Gastroesophageal sphincter (tissue), 4 donors: Measurements from ENCODE around the gene EXO1. TPM values are rescaled to one million over a fixed set of nuclear protein-coding genes. Genes with fewer than 3 reads are reported as not detected.

Source experiments
- ATAC-seq: fragments of 150-250 bp; one replicate; pipeline ENCODE4 v1.9.1; 2016; ENCODE audit warnings: mild to moderate bottlenecking, moderate library complexity
- H3K27ac ChIP-seq, 4 donors: fragments of 200-600 bp; sonication (generic) in 3 of 4; 1 replicate in 3 of 4; 2 replicates in 1 of 4; pipeline ENCODE4 v1.5.1; 2016 to 2019
- H3K27me3 ChIP-seq: fragments of 200-600 bp; sonication (generic); one replicate; pipeline ENCODE4 v1.5.1; 2019
- H3K36me3 ChIP-seq, 2 donors: fragments of 200-600 bp; sonication (generic); one replicate each; pipeline ENCODE4 v1.5.1; 2019; ENCODE audit warnings: control low read depth in 1 of 2
- H3K4me1 ChIP-seq, 3 donors: fragments of 200-600 bp; sonication (generic); 1 replicate in 2 of 3; 2 replicates in 1 of 3; pipeline ENCODE4 v1.5.1; 2016 to 2019; ENCODE audit warnings: control low read depth in 2 of 3
- H3K4me3 ChIP-seq, 2 donors: fragments of 200-600 bp; sonication (generic); one replicate each; pipeline ENCODE4 v1.5.1; 2019; ENCODE audit warnings: mild to moderate bottlenecking in 1 of 2, moderate library complexity in 1 of 2
- H3K9me3 ChIP-seq, 3 donors: fragments of 200-600 bp; sonication (generic); one replicate each; pipeline ENCODE4 v1.5.1; 2017 to 2019; ENCODE audit warnings: control low read depth in 2 of 3
- EP300 ChIP-seq: sonication (generic); formaldehyde crosslinking; IDR thresholded peaks from one replicate; pipeline ENCODE4 v1.6.1; 2017; ENCODE audit warnings: antibody characterized with exemption, mild to moderate bottlenecking
- POLR2A ChIP-seq, 2 donors: fragments of 450-650 bp; IDR thresholded peaks; one replicate each; pipeline ENCODE4 v1.6.1; 2017; ENCODE audit warnings: antibody characterized with exemption in 2 of 2, mild to moderate bottlenecking in 2 of 2, moderate library complexity in 1 of 2
- POLR2AphosphoS5 ChIP-seq: sonication (generic); formaldehyde crosslinking; IDR thresholded peaks from one replicate; pipeline ENCODE4 v1.6.1; 2017; ENCODE audit warnings: antibody characterized with exemption
- WGBS, 2 donors: methylation state at CpG; one replicate each; pipeline ENCODE4 v1.1.5; 2018; ENCODE audit warnings: low coverage in 1 of 2; 5-methylcytosine and 5-hydroxymethylcytosine counted together
- total RNA-seq, 4 donors: library from RNA; depleted of rRNA; stranded (reverse); fragments of >200 nt; gene quantifications; one replicate each; pipeline ENCODE4 v1.1.0, GENCODE V29; 2016
- TF ChIP-seq, protein P1 (sequence below), 4 experiments: fragments of 200-600 bp in 2 of 4; fragments of 450-650 bp in 2 of 4; sonication (generic) in 1 of 4; IDR thresholded peaks; one replicate each; pipeline ENCODE4 v1.5.1; 2017 to 2019; ENCODE audit warnings: antibody characterized with exemption in 4 of 4, mild to moderate bottlenecking in 2 of 4, moderate library complexity in 2 of 4

EXO1 gene
- total RNA-seq, 4 donors from 2014 or later = 0.30 TPM; not detected in 3

DNA sequence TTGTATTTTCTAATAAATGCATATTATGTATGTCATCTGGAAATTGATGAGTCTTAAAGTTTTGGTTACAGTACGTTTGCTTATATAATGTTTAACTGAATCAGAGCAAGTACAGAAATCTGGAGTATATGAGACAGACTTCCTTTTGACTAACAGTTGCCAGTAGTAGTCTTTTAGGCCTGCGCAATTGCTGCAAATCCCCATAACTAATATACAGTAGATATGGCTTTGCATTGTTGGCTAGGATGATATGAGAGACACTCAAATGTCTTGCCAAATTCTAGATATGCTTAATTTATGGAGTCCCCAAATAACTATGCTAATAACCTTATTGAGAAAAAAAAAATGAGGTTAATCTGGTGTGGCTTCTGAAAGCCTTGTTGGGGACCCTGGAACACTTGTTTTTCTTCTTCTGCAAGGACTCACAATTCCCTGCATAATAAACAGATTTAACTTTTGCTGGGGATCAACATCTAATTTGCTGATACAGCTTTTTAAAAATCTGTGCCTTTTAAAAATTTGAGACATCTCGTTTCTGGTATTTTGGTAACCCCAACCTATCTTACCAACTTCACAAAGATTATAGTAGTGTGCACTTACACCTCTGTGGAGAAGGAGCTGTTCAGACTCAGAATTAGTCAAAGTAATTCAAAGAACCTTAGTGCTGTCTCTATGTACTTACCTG is 22.9 kb downstream of the EXO1 start:
- WGBS, 2 donors = 73 to 81% methylated on average over 2 to 3 of the region's 3 CpGs
- Histone ChIP-seq H3K36me3 (no peaks in the 10 kb centered on the region), H3K4me3 (no peak overlapping the region), H3K27ac (no peak overlapping the region), H3K9me3 (no peaks in the 10 kb centered on the region), H3K27me3 (no peaks in the 10 kb centered on the region), H3K4me1 (no peaks in the 10 kb centered on the region)
- TF ChIP-seq, protein P1, sequence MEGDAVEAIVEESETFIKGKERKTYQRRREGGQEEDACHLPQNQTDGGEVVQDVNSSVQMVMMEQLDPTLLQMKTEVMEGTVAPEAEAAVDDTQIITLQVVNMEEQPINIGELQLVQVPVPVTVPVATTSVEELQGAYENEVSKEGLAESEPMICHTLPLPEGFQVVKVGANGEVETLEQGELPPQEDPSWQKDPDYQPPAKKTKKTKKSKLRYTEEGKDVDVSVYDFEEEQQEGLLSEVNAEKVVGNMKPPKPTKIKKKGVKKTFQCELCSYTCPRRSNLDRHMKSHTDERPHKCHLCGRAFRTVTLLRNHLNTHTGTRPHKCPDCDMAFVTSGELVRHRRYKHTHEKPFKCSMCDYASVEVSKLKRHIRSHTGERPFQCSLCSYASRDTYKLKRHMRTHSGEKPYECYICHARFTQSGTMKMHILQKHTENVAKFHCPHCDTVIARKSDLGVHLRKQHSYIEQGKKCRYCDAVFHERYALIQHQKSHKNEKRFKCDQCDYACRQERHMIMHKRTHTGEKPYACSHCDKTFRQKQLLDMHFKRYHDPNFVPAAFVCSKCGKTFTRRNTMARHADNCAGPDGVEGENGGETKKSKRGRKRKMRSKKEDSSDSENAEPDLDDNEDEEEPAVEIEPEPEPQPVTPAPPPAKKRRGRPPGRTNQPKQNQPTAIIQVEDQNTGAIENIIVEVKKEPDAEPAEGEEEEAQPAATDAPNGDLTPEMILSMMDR (IDR thresholded peaks at IDR 0.05) = no peak
- no peak for TF ChIP-seq POLR2A (IDR thresholded peaks at IDR 0.05)
- TF ChIP-seq EP300 = no peak
- TF ChIP-seq POLR2AphosphoS5 = no peak
- ATAC-seq = no peak

DNA sequence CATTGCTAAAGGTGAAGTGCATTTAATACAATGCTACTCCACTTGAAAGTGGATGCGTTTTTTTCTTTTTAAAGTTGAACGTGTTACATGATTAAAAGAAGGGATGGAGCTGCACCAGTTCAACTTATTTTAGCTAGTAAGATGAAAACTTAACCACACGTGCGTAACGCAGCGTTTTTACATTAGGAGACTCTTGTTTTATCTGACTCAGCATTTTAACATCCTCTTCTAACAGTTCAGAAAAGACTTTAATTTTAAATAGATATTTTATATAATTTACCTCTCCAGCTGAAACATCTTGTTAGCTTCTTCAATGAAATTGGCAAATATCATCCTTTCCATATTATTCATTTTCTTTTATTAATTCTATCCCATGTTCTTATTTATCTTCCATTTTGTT is 33.4 kb downstream of the EXO1 start:
- no peak overlapping the region for H3K27ac ChIP-seq
- no peaks in the 10 kb centered on the region for H3K36me3 ChIP-seq
- no peak for TF ChIP-seq EP300
- TF ChIP-seq, protein P1 (IDR thresholded peaks at IDR 0.05) = no peak
- H3K4me1 ChIP-seq = no peaks in the 10 kb centered on the region
- H3K27me3 ChIP-seq = no peaks in the 10 kb centered on the region
- H3K4me3 ChIP-seq = no peak overlapping the region
- H3K9me3 ChIP-seq = no peaks in the 10 kb centered on the region
- whole genome bisulfite sequencing, 2 donors = 88 to 89% methylated on average over 6 of the region's 6 CpGs
- ATAC-seq = no peak

DNA sequence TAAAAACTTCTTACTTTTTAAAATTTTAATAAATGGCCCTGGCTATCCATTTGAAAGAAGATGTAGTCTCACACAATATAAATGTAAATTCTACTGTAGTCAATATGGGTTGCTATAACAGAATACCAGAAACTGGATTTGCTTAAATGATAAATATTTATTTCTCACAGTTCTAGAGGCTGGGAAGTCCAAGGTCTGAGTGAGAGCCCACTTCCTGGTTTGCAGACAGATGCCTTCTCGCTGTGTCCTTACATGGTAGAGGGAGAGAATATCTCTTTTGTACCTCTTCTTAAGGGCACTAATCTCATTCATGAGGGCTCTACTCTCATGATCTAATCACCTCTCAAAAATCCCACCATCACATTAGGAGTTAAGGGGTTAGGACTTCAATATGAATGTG is 35.2 kb downstream of the EXO1 start:
- H3K4me1 ChIP-seq = no peaks in the 10 kb centered on the region
- WGBS, 2 donors = 73 to 80% methylated on average over 1 of the region's 1 CpG

DNA sequence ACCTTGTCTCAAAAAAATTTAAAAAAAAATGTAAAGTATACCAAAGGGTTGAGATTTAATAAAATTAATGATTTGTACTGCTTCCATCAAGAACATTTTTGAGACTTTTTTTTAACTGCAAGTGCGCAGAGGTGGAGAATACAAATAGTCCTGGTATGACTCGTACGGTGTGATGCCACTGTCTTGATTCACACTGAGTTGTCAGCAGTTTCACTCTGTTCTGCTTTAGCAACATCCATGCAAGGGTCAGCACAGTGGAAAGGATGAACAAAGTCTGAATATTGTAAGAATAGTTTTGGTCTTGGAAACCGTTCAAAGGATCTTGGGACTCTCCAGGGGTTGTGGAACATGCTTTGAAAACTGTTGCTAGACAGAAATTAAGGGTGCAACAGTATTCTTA is 40.2 kb downstream of the EXO1 start:
- Histone ChIP-seq H3K4me1 (no peaks in the 10 kb centered on the region), H3K4me3 (no peak overlapping the region), H3K27me3 (no peaks in the 10 kb centered on the region), H3K27ac (no peak overlapping the region), H3K36me3 (no peaks in the 10 kb centered on the region), H3K9me3 (no peaks in the 10 kb centered on the region)
- TF ChIP-seq POLR2AphosphoS5 (no peak), POLR2A (IDR thresholded peaks at IDR 0.05) (no peak), EP300 (no peak)
- TF ChIP-seq, protein P1 (IDR thresholded peaks at IDR 0.05) = no peak
- ATAC-seq = no peak
- WGBS, 2 donors = 79 to 97% methylated on average over 4 of the region's 4 CpGs

More for the DNA sequence above, 35.2 kb downstream of the EXO1 start:
- Histone ChIP-seq H3K36me3 (no peaks in the 10 kb centered on the region), H3K27ac (no peak overlapping the region), H3K27me3 (no peaks in the 10 kb centered on the region), H3K9me3 (no peaks in the 10 kb centered on the region), H3K4me3 (no peak overlapping the region)
- no peak for ATAC-seq
- TF ChIP-seq POLR2AphosphoS5 (no peak), EP300 (no peak), POLR2A (IDR thresholded peaks at IDR 0.05) (no peak)
- TF ChIP-seq, protein P1 (IDR thresholded peaks at IDR 0.05) = no peak

DNA sequence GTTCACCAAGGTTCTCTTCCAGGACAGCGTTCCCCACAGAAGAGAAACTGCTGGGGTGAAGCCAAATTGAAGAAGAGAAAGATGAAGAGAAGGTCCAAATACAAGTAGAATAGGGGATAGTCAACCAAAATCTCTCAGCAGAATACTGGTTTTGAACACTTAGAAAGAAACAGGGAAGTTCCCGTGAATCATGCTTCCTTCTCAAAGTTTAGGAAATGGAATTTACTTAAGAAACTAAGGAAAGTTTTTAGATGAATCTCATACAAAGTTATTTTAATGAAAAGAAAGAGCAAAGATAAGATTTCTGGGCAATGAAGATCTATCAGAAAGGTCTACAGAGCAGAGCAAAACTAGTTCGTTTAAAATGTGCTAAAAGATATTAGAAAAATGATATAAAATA is 43.3 kb downstream of the EXO1 start:
- no peaks in the 10 kb centered on the region for H3K36me3 ChIP-seq
- H3K27ac ChIP-seq = no peak overlapping the region
- no peak overlapping the region for H3K4me3 ChIP-seq
- TF ChIP-seq, protein P1 (IDR thresholded peaks at IDR 0.05) = no peak
- TF ChIP-seq POLR2AphosphoS5 (no peak), POLR2A (IDR thresholded peaks at IDR 0.05) (no peak), EP300 (no peak)
- no peaks in the 10 kb centered on the region for H3K27me3 ChIP-seq
- H3K4me1 ChIP-seq = no peaks in the 10 kb centered on the region
- ATAC-seq = no peak
- no peaks in the 10 kb centered on the region for H3K9me3 ChIP-seq
- 79 to 88% methylated on average over 3 of the region's 3 CpGs for WGBS, 2 donors
